K562 (cell line): ENCODE measurements around the gene PRELID1. TPM values are rescaled to one million over a fixed set of nuclear protein-coding genes. Genes with fewer than 3 reads are reported as not detected.

Experiments used
- ATAC-seq: fragments of 200-7000 bp; cut with Tn5 transposase; 3 replicates; pipeline ENCODE4 v1.9.1; 2020; ENCODE audit warnings: moderate library complexity
- BruUV-seq: library from RNA; stranded (reverse); fragments of 400-500 nt; replicated peaks from 2 replicates; lab custom pipeline; 2021; lab: Mats Ljungman, UMichigan
- CTCF ChIA-PET: fragments of 300-600 bp; formaldehyde crosslinking; extraction: SDS; loops from one replicate; lab custom pipeline; 2021; ENCODE audit warnings: low intra/inter-chr PET ratio; lab: Yijun Ruan, JAX
- POLR2A ChIA-PET: fragments of 300-600, 350-650 bp; sonication (Branson Sonifier 250); formaldehyde crosslinking; extraction: SDS; loops from one replicate; lab custom pipeline; 2021; ENCODE audit warnings: antibody characterized with exemption, inconsistent platforms; lab: Yijun Ruan, JAX
- DNase-seq, 4 experiments: peaks; one replicate each; pipeline versions ENCODE4 v3.0.0 to v3.0.0-alpha.2; 2011 to 2018; ENCODE audit warnings: low spot score in 3 of 4, mixed read lengths in 3 of 4; ENCODE audit errors: extremely low read depth in 1 of 4
- FAIRE-seq: peaks from 2 replicates; lab custom pipeline; 2011; peaks lifted over from hg19 to GRCh38; lab: Jason Lieb, UNC
- H2AFZ ChIP-seq: 2 replicates; pipeline ENCODE4 v1.6.0; 2011; ENCODE audit warnings: low read depth, low read length, control low read depth, inconsistent platforms
- H3K27ac ChIP-seq: fragments of 200-600 bp; 3 replicates; pipeline ENCODE4 v1.8.0; 2011; ENCODE audit warnings: low read depth, mild to moderate bottlenecking, control low read depth, inconsistent platforms, low read length, moderate library complexity, mixed read lengths; ENCODE audit errors: extremely low read depth
- H3K27me3 ChIP-seq, 2 experiments: fragments of 300-600 bp in 1 of 2; 2 replicates in 1 of 2; 3 replicates in 1 of 2; pipeline versions ENCODE4 v1.6.0 to v1.8.0; 2011; ENCODE audit warnings: inconsistent platforms in 2 of 2, low read length in 2 of 2, mild to moderate bottlenecking in 1 of 2, mixed read lengths in 1 of 2, moderate library complexity in 1 of 2; ENCODE audit not compliant: control insufficient read depth in 2 of 2, insufficient read depth in 2 of 2
- H3K36me3 ChIP-seq: fragments of 300-600 bp; 3 replicates; pipeline ENCODE4 v1.8.0; 2011; ENCODE audit warnings: mild to moderate bottlenecking, low read length, inconsistent platforms; ENCODE audit not compliant: control insufficient read depth, insufficient read depth
- H3K4me1 ChIP-seq, 2 experiments: fragments of 200-600 bp in 1 of 2; replicated peaks in 1 of 2; 2 replicates in 1 of 2; 3 replicates in 1 of 2; pipeline versions ENCODE4 v1.5.1 to v1.8.0; 2011; ENCODE audit warnings: inconsistent platforms in 2 of 2, low read length in 2 of 2, mild to moderate bottlenecking in 1 of 2, mixed read lengths in 1 of 2, moderate library complexity in 1 of 2; ENCODE audit not compliant: control insufficient read depth in 2 of 2, insufficient read depth in 2 of 2
- H3K4me2 ChIP-seq: 2 replicates; pipeline ENCODE4 v1.6.1; 2011; ENCODE audit warnings: low read length, control low read depth, inconsistent platforms, mixed read lengths; ENCODE audit not compliant: insufficient read depth
- H3K4me3 ChIP-seq: fragments of 200-600 bp; sonication (generic), shearing (Covaris generic); 2 replicates; pipeline ENCODE4 v1.5.1; 2016; ENCODE audit warnings: control low read depth, inconsistent platforms
- H3K79me2 ChIP-seq: fragments of 200-600 bp; 3 replicates; pipeline ENCODE4 v1.8.0; 2011; ENCODE audit warnings: low read length, inconsistent platforms; ENCODE audit not compliant: control insufficient read depth, insufficient read depth
- H3K9ac ChIP-seq, 2 experiments: 2 replicates each; pipeline versions ENCODE4 v1.6.0 to v1.6.1; 2011; ENCODE audit warnings: low read depth in 2 of 2, low read length in 2 of 2, control low read depth in 1 of 2, inconsistent platforms in 1 of 2, mild to moderate bottlenecking in 1 of 2, mixed read lengths in 1 of 2; ENCODE audit not compliant: insufficient read depth in 1 of 2
- H3K9me1 ChIP-seq: one replicate; pipeline ENCODE4 v1.6.0; 2011; ENCODE audit warnings: inconsistent platforms, mild to moderate bottlenecking, low read length, moderate library complexity; ENCODE audit not compliant: control insufficient read depth, insufficient read depth
- H3K9me3 ChIP-seq: replicated peaks from 2 replicates; pipeline ENCODE4 v1.5.1; 2011; ENCODE audit warnings: low read depth, low read length, inconsistent platforms; ENCODE audit not compliant: control insufficient read depth, insufficient read depth
- H4K20me1 ChIP-seq: replicated peaks from 2 replicates; pipeline ENCODE4 v1.6.1; 2011; ENCODE audit warnings: low read length, inconsistent platforms, mixed read lengths; ENCODE audit not compliant: control insufficient read depth, insufficient read depth
- ARHGAP35 ChIP-seq: fragments of 450-650 bp; IDR thresholded peaks from 2 replicates; pipeline ENCODE4 v1.6.1; 2018; ENCODE audit not compliant: partially characterized antibody
- CBX3 ChIP-seq, 2 experiments: IDR thresholded peaks; 1 replicate in 1 of 2; 2 replicates in 1 of 2; pipeline ENCODE4 v1.6.1; 2012; ENCODE audit warnings: inconsistent platforms in 2 of 2, low read length in 2 of 2, borderline replicate concordance in 1 of 2, control low read depth in 1 of 2
- CEBPB ChIP-seq: fragments of 450-650 bp; IDR thresholded peaks from 2 replicates; pipeline ENCODE4 v1.6.1; 2016; ENCODE audit warnings: missing genetic modification characterization, missing compliant biosample characterization
- KLF1 ChIP-seq: fragments of 450-650 bp; IDR thresholded peaks from 2 replicates; pipeline ENCODE4 v1.6.1; 2016; ENCODE audit warnings: missing genetic modification characterization, missing compliant biosample characterization
- NFIX ChIP-seq: fragments of 250-450 bp; sonication (Bioruptor Pico); IDR thresholded peaks from 2 replicates; pipeline ENCODE4 v1.4.0; 2020; ENCODE audit warnings: low read depth, mild to moderate bottlenecking, moderate library complexity
- OTX1 ChIP-seq: fragments of 450-650 bp; formaldehyde crosslinking; IDR thresholded peaks from 2 replicates; pipeline ENCODE4 v1.4.0; 2022; ENCODE audit warnings: mild to moderate bottlenecking
- PRMT5 ChIP-seq: sonication (generic); formaldehyde crosslinking; IDR thresholded peaks from 2 replicates; pipeline ENCODE4 v1.5.0; 2020; ENCODE audit warnings: missing genetic modification reagents
- RB1 ChIP-seq: fragments of 450-650 bp; IDR thresholded peaks from 2 replicates; pipeline ENCODE4 v1.6.1; 2017; ENCODE audit warnings: low read depth, mild to moderate bottlenecking
- TAF9B ChIP-seq: fragments of 450-650 bp; IDR thresholded peaks from 2 replicates; pipeline ENCODE4 v1.6.1; 2018; ENCODE audit warnings: mild to moderate bottlenecking; ENCODE audit not compliant: partially characterized antibody
- ZNF785 ChIP-seq: fragments of 250-450 bp; sonication (Bioruptor Pico); IDR thresholded peaks from 2 replicates; pipeline ENCODE4 v1.4.0; 2020; ENCODE audit warnings: mild to moderate bottlenecking
- WGBS: fragments of 100-300 bp; shearing (Covaris generic); methylation state at CpG from one replicate; pipeline ENCODE4 v1.1.6; 2016; ENCODE audit warnings: low coverage, mixed read lengths; ENCODE audit not compliant: insufficient coverage; ENCODE audit errors: missing lambda C conversion rate; 5-methylcytosine and 5-hydroxymethylcytosine counted together
- in situ Hi-C: fragments of 300-500 bp; cut with MboI; formaldehyde crosslinking; loops from 4 replicates; pipeline ENCODE4 v1.15.0; 2018; ENCODE audit warnings: inconsistent platforms, mixed read lengths
- intact Hi-C: fragments of 100-400 bp; cut with micrococcal nuclease; formaldehyde crosslinking; loops from 2 replicates; pipeline ENCODE4 v1.14.2; 2022
- polyA plus RNA-seq, 8 experiments: library from polyadenylated mRNA; depleted of rRNA in 4 of 8; stranded (reverse) in 5 of 8; unstranded in 3 of 8; fragments of >200 nt; fragmentation: Nextera tagmentation in 2 of 8; fragmentation: Illumina TruSeq in 1 of 8; extraction: Ambion mirVana in 2 of 8; extraction: Trizol in 1 of 8; gene quantifications; 2 replicates each; pipeline versions ENCODE4 v1.2.1 to v1.2.3, GENCODE V29; 2011 to 2014; ENCODE audit warnings: inconsistent platforms in 1 of 8, missing spikeins in 1 of 8
- total RNA-seq, 7 experiments: library from RNA; depleted of rRNA in 6 of 7; stranded (reverse); fragments of >200 nt in 6 of 7; fragmentation: Illumina TruSeq in 2 of 7; extraction: Trizol in 2 of 7; gene quantifications; 2 replicates each; pipeline versions ENCODE4 v1.2.1 to v1.2.3, GENCODE V29; 2011 to 2021; ENCODE audit warnings: low replicate concordance in 1 of 7
- TF ChIP-seq, protein P1 (sequence below): sonication (generic); formaldehyde crosslinking; IDR thresholded peaks from 2 replicates; pipeline ENCODE4 v1.8.0; 2022; ENCODE audit warnings: mild to moderate bottlenecking, missing genetic modification reagents
- TF ChIP-seq, protein P2 (sequence below): fragments of 250-450 bp; sonication (Bioruptor Pico); IDR thresholded peaks from 2 replicates; pipeline ENCODE4 v1.5.0; 2021; ENCODE audit warnings: mild to moderate bottlenecking, borderline replicate concordance

Gene PRELID1
- total and polyA plus RNA-seq, 9 of the 15 experiments (the other 6 are each of a cell fraction or from before 2014, with no cell fraction given): 40.1 to 484 (median 340) TPM

GRCh38 chr5:177349362-177349647 lies 45.7 kb downstream of the PRELID1 start:
- peak overlapping the region; percentile 13; the same call in 1 of the 2 replicates for H3K4me2 ChIP-seq
- TF ChIP-seq TAF9B (no peak), RB1 (no peak), ARHGAP35 (no peak), NFIX (no peak), OTX1 (CRISPR knock-in tag) (no peak), PRMT5 (CRISPR knock-in tag) (no peak), CEBPB (tag) (no peak), CBX3 (IDR thresholded peaks at IDR 0.05; ENCODE audit: borderline replicate concordance in 1 of 2, low read length in 2 of 2) (no peak), KLF1 (tag) (no peak), ZNF785 (CRISPR knock-in tag) (no peak)
- TF ChIP-seq, protein P1, sequence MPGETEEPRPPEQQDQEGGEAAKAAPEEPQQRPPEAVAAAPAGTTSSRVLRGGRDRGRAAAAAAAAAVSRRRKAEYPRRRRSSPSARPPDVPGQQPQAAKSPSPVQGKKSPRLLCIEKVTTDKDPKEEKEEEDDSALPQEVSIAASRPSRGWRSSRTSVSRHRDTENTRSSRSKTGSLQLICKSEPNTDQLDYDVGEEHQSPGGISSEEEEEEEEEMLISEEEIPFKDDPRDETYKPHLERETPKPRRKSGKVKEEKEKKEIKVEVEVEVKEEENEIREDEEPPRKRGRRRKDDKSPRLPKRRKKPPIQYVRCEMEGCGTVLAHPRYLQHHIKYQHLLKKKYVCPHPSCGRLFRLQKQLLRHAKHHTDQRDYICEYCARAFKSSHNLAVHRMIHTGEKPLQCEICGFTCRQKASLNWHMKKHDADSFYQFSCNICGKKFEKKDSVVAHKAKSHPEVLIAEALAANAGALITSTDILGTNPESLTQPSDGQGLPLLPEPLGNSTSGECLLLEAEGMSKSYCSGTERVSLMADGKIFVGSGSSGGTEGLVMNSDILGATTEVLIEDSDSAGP (CRISPR knock-in tag): no peak
- TF ChIP-seq, protein P2, sequence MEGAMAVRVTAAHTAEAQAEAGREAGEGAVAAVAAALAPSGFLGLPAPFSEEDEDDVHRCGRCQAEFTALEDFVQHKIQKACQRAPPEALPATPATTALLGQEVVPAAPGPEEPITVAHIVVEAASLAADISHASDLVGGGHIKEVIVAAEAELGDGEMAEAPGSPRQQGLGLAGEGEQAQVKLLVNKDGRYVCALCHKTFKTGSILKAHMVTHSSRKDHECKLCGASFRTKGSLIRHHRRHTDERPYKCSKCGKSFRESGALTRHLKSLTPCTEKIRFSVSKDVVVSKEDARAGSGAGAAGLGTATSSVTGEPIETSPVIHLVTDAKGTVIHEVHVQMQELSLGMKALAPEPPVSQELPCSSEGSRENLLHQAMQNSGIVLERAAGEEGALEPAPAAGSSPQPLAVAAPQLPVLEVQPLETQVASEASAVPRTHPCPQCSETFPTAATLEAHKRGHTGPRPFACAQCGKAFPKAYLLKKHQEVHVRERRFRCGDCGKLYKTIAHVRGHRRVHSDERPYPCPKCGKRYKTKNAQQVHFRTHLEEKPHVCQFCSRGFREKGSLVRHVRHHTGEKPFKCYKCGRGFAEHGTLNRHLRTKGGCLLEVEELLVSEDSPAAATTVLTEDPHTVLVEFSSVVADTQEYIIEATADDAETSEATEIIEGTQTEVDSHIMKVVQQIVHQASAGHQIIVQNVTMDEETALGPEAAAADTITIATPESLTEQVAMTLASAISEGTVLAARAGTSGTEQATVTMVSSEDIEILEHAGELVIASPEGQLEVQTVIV: no peak
- DNase-seq (no peak), ATAC-seq (no peak), FAIRE-seq (no peak)
- H3K36me3 ChIP-seq: peaks cover 46% of the 10 kb centered on the region
- no peaks in the 10 kb centered on the region for H3K9me3 ChIP-seq
- H3K9me1 ChIP-seq: no peaks in the 10 kb centered on the region
- H3K79me2 ChIP-seq: peaks cover 65% of the 10 kb centered on the region
- ChIA-PET POLR2A (interaction anchor here (1.0 kb wide), 1 partner anchor 28 kb away, joined by 3 read pairs; no protein-coding TSS in a partner anchor), CTCF (no interaction called here)
- H3K27me3 ChIP-seq: no peaks in the 10 kb centered on the region
- H3K27ac ChIP-seq: no peak overlapping the region
- H4K20me1 ChIP-seq: no peaks in the 10 kb centered on the region
- in situ Hi-C loops (no loop called here), intact Hi-C loops (no loop called here)
- H3K4me3 ChIP-seq: no peak overlapping the region
- 0 out of 4 replicates have a peak overlapping the region, but pooled peaks of 1 of the 2 experiments have one; percentile 54 for H3K9ac ChIP-seq
- H3K4me1 ChIP-seq: peaks cover 17 to 24% of the 10 kb centered on the region in 2 experiments; a peak in 4 of 5 replicates
- no TSS peak for BruUV-seq
- WGBS: 44% methylated on average over 3 of the region's 3 CpGs
- no peak overlapping the region for H2AFZ ChIP-seq
